AG09309 (cell line): ENCODE data around the gene MYL7.

Source experiments
- DNase-seq: peaks from one replicate; pipeline ENCODE4 v3.0.0-alpha.2; 2010; ENCODE audit warnings: low read depth
- H3K4me3 ChIP-seq: 2 replicates; pipeline ENCODE4 v1.5.1; 2011; ENCODE audit warnings: mild to moderate bottlenecking, low read depth, low read length, moderate library complexity; ENCODE audit not compliant: control insufficient read depth
- TF ChIP-seq, protein P1 (sequence below): IDR thresholded peaks from 2 replicates; pipeline ENCODE4 v1.5.1; 2011; ENCODE audit warnings: mild to moderate bottlenecking, low read depth, low read length, inconsistent platforms; ENCODE audit not compliant: insufficient read depth, control insufficient read depth; ENCODE audit errors: missing control alignments

MYL7 gene

DNA sequence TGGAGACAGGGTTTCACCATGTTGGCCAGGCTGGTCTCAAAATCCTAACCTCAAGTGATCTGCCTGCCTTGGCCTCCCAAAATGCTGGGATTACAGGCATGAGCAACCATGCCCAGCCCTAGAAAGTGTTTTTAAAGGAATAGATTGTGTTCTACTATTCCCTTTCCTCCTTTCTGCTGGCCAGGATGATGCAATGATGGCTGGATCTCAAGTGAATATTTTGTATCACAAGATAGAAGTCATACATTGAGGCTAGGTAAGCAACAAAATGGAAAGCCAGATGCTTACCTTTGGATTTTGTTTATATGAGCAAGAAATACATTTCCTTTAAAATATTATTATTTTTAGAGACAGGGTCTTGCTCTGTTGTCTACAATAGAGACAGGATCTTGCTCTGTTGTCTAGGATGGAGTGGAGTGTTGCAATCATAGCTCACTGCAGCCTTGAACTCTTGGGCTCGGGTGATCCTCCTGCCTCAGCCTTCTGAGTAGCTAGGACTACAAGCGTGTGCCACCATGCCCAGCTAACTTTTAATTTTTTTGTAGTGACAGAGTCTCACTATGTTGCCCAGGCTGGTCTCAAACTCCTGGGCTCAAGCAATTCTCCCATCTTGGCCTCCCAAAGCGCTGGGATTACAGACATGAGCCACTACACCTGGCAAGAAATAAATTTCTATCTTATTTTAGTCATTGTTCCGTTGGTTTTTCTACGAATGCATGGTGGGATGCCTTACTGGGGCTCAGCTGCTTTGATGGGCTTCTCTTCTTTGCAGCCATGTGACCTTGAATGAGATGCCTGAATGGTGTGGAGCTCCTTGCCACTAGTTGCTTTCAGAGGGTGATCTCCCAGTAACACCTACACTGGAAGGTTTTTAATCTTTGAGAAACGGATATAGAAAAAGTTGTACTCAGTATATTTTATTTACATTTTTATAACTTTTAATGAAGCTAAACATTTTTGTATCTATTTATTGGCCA lies 42.8 kb downstream of the MYL7 start:
- TF ChIP-seq, protein P1, sequence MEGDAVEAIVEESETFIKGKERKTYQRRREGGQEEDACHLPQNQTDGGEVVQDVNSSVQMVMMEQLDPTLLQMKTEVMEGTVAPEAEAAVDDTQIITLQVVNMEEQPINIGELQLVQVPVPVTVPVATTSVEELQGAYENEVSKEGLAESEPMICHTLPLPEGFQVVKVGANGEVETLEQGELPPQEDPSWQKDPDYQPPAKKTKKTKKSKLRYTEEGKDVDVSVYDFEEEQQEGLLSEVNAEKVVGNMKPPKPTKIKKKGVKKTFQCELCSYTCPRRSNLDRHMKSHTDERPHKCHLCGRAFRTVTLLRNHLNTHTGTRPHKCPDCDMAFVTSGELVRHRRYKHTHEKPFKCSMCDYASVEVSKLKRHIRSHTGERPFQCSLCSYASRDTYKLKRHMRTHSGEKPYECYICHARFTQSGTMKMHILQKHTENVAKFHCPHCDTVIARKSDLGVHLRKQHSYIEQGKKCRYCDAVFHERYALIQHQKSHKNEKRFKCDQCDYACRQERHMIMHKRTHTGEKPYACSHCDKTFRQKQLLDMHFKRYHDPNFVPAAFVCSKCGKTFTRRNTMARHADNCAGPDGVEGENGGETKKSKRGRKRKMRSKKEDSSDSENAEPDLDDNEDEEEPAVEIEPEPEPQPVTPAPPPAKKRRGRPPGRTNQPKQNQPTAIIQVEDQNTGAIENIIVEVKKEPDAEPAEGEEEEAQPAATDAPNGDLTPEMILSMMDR = no peak
- H3K4me3 ChIP-seq = no peak overlapping the region
- no peak for DNase-seq

DNA sequence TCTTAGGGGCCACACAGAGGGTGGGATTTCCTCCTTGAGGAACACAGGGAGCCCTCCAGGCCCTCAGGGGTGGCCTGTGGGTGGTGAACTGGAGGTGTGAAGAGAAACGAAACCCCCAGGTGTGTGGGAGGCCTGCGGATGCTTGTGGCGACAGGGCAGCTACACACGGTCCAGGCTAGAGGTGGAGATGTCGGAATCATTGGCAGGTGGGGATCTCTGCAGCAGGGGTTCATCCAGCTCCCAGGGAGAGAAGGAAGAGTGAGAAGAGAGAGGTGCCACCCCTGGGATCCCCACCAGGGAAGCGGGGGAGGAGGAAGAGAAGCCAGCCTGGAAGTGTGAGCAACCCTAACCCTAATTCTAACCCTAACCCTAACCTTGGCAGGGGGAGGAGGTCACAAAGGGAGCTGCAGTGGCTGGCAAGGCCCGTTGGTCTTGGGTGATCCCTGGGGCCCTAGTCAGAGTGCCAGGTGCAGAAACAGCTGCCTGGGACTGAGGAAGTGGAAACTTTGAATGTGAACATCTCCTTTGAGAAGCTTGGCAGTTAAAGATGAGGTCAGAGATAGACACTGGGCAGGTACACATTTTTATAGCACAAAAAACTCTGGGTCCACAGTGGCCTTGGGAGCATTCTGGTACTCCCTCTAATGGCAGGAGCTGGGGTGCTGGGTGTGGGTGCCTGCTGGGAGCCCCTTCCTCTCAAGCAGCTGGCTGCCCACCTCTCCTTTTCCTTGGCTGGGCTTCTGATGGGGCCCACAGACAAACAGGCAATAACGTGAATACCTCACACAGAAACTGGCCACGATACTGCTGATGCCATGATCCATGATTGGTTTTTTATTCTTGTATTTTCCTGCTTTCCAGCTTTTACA lies 43.8 kb downstream of the MYL7 start:
- DNase-seq = no peak
- TF ChIP-seq, protein P1 = no peak
- no peak overlapping the region for H3K4me3 ChIP-seq

GRCh38 chr7:44096326-44096881 lies 44.7 kb downstream of the MYL7 start:
- TF ChIP-seq, protein P1 = no peak

DNA sequence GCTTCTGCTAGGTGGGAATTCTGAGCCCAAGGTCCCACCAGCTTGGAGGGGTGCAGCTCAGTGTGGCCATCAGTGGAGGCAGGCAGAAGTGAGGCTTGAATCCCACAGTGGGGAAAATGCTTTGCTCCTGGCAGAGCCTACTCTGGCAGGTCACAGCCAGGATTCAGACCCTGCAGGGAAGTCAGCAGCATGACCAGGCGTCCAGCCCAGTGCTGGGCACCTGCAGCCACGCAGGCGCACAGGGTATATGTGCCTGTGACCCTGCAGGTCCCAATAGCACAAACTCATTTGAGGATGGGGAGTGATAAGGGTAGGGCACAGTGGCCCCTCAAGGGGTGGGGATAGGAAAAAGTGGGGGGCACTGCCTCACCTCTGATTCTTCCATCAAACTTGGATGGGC lies 45.4 kb downstream of the MYL7 start:
- no peak overlapping the region for H3K4me3 ChIP-seq
- TF ChIP-seq, protein P1 = no peak
- no peak for DNase-seq

More at GRCh38 chr7:44096326-44096881, 44.7 kb downstream of the MYL7 start:
- no peak for DNase-seq
- H3K4me3 ChIP-seq = no peak overlapping the region

GRCh38 chr7:44094883-44095592 lies 46.1 kb downstream of the MYL7 start:
- TF ChIP-seq, protein P1 = no peak
- no peak for DNase-seq
- H3K4me3 ChIP-seq = no peak overlapping the region

GRCh38 chr7:44094365-44094764 lies 46.8 kb downstream of the MYL7 start:
- TF ChIP-seq, protein P1 = no peak
- no peak overlapping the region for H3K4me3 ChIP-seq
- DNase-seq = no peak
